Ishikawa (cell line): ENCODE data around the gene AKNA.

Experiments used
- CEBPB ChIP-seq: IDR thresholded peaks from 2 replicates; pipeline ENCODE4 v1.6.1; 2012
- CREB1 ChIP-seq: IDR thresholded peaks from 2 replicates; pipeline ENCODE4 v1.6.1; 2012; ENCODE audit warnings: low read depth
- EGR1 ChIP-seq: IDR thresholded peaks from 2 replicates; pipeline ENCODE4 v1.6.1; 2012
- EP300 ChIP-seq: IDR thresholded peaks from 2 replicates; pipeline ENCODE4 v1.6.1; 2012; ENCODE audit warnings: borderline replicate concordance
- FOXM1 ChIP-seq: IDR thresholded peaks from 2 replicates; pipeline ENCODE4 v1.6.1; 2012; ENCODE audit warnings: low read depth, borderline replicate concordance
- NFIC ChIP-seq: IDR thresholded peaks from 2 replicates; pipeline ENCODE4 v1.6.1; 2012
- RAD21 ChIP-seq: IDR thresholded peaks from 2 replicates; pipeline ENCODE4 v1.6.1; 2012; ENCODE audit warnings: low read depth
- REST ChIP-seq: IDR thresholded peaks from 2 replicates; pipeline ENCODE4 v1.6.1; 2012; ENCODE audit warnings: low read depth, mild to moderate bottlenecking
- TAF1 ChIP-seq: IDR thresholded peaks from 2 replicates; pipeline ENCODE4 v1.6.1; 2012; ENCODE audit warnings: low read depth, mild to moderate bottlenecking
- TCF12 ChIP-seq: IDR thresholded peaks from 2 replicates; pipeline ENCODE4 v1.6.1; 2012; ENCODE audit warnings: low read depth
- TEAD4 ChIP-seq: IDR thresholded peaks from 2 replicates; pipeline ENCODE4 v1.6.1; 2012
- USF1 ChIP-seq: IDR thresholded peaks from 2 replicates; pipeline ENCODE4 v1.6.1; 2012
- YY1 ChIP-seq: IDR thresholded peaks from 2 replicates; pipeline ENCODE4 v1.6.1; 2012; ENCODE audit warnings: low read depth
- ZBTB7A ChIP-seq: IDR thresholded peaks from 2 replicates; pipeline ENCODE4 v1.6.1; 2012; ENCODE audit warnings: low read depth
- TF ChIP-seq, protein P1 (sequence below): IDR thresholded peaks from 2 replicates; pipeline ENCODE4 v1.6.1; 2012

Gene AKNA

DNA sequence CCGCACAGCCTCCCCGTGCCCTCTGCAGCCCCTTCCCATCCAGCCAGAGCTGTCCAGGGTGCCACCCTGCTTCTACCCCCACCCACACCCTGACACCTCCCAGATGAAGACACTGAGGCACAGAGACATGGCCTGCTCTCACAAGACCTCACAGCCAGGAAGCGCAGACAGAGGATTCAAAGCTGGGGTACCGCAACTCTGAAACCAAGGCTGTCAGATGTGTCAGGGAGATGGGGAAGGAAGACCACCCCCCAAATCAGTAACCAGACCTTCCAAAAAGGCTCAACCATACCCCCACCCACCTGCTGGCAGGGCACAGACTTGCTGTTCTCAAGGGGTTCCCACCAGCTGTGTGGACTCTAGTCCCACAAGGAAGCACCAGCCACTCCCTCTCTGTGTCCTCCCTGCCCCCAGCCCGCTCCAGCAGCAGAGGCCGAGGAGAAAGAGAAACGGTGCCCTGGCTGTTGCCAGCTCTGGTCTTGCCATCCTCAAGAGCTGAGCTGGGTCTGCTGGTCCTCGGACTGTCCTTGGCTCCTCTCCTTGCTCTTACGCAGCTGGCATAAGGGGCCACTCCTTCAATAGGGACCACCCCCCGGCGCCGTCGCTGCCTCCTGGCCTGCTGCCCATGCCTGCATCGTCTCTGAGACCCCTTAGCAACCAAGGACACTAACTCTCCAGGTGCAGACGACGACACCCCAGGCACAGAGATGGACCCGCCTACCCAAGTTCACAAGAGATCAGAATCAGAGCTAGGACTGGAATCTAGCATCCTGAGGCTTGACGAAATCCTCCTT lies 699 bp downstream of the AKNA start:
- no peak for TF ChIP-seq NFIC

DNA sequence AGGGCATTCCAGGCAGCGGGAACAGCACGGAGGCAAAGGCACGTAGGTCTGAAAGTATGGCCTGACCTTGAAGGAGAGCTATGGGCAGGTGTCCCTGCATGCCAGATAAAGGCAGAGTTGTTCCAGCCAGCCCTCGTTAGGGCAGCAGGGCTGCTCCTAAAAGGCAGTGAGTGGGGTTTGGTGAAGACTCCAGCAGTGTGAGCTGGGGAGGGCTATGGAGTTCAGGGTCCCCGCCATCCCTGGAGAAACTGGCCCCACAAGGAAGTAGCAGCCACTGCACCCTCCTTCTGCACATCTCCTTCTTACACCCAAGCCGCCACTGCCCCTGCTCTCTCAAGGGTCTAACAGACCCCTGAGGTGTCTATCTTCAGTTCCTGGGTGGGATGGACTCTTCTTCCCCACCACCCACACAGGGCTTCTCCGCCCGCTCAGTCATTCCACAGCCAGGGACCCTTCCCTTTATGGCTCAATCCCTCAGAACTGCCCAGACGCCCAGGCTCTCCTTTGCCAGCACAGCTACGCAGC lies 1.4 kb downstream of the AKNA start:
- no peak for TF ChIP-seq EGR1
- TF ChIP-seq RAD21: no peak
- no peak for TF ChIP-seq TEAD4
- no peak for TF ChIP-seq REST
- no peak for TF ChIP-seq TCF12
- no peak for TF ChIP-seq CEBPB
- TF ChIP-seq TAF1: no peak
- no peak for TF ChIP-seq CREB1
- TF ChIP-seq, protein P1, sequence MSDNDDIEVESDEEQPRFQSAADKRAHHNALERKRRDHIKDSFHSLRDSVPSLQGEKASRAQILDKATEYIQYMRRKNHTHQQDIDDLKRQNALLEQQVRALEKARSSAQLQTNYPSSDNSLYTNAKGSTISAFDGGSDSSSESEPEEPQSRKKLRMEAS: no peak
- no peak for TF ChIP-seq NFIC
- no peak for TF ChIP-seq ZBTB7A
- no peak for TF ChIP-seq FOXM1
- TF ChIP-seq EP300: no peak
- no peak for TF ChIP-seq YY1

DNA sequence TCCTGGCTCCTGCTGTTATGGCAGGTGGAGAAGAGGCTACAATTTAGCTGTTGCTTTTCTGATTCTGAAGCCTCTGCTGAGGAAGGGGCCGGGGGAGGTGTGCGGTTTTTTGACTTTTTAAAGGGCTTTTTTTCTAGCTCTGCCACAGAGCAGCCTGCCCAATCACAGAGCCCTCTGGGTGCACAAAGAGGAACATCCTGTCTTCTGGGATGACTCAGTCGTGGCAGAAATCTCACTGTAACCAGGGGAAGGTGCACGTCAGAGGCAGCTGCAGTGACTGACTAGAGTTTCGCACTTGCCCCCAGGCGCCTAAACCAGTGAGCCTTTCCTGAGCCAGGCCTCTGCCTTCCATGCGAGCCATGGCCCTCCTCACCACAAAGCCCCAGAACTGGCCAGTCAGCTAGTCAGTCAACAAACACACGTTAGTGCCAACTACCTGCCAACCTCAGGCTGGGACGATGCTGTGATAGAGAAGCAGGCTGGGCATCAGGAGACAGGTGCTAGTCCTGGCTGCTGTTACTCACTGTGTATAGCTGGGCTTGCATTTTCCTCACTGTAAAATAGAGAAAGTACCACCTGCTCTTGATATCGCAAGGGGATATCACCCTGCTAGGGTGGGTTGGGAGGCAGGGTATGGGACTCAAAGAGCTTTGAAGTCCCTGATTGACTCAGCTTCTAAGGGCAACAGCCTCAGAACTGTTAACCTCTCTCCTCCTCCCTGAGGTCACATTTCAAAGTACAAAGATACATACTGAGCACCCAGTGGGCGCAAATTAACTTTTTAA lies 2.2 kb downstream of the AKNA start:
- TF ChIP-seq CEBPB (no peak), RAD21 (no peak), CREB1 (no peak), EGR1 (no peak), FOXM1 (no peak), NFIC (no peak), TAF1 (no peak), TEAD4 (no peak)

GRCh38 chr9:114384836-114385396 lies 2.9 kb downstream of the AKNA start:
- TF ChIP-seq REST (no peak), EP300 (no peak), TAF1 (no peak), USF1 (no peak), TEAD4 (no peak), NFIC (no peak), EGR1 (no peak), RAD21 (no peak)

GRCh38 chr9:114384341-114384740 lies 3.4 kb downstream of the AKNA start:
- no peak for TF ChIP-seq CEBPB
- no peak for TF ChIP-seq YY1
- no peak for TF ChIP-seq ZBTB7A
- no peak for TF ChIP-seq TEAD4
- no peak for TF ChIP-seq TCF12
- no peak for TF ChIP-seq NFIC
- TF ChIP-seq, protein P1: no peak
- no peak for TF ChIP-seq RAD21
- TF ChIP-seq EGR1: no peak
- TF ChIP-seq TAF1: no peak
- TF ChIP-seq REST: no peak
- TF ChIP-seq FOXM1: no peak
- TF ChIP-seq CREB1: no peak
- no peak for TF ChIP-seq USF1
- TF ChIP-seq EP300: no peak
